OCI-LY1 (cell line): Measurements from ENCODE around the gene SORBS2.

ENCODE experiments used
- H2AFZ ChIP-seq: fragments of 200-600 bp; sonication (generic), shearing (Covaris generic); 2 replicates; pipeline ENCODE4 v1.6.0; 2014; ENCODE audit warnings: antibody characterized with exemption, mild to moderate bottlenecking, low read length
- H3F3A ChIP-seq: fragments of 200-600 bp; sonication (generic), shearing (Covaris generic); 2 replicates; pipeline ENCODE4 v1.6.0; 2014; ENCODE audit warnings: mild to moderate bottlenecking, antibody characterized with exemption, low read length, moderate library complexity; ENCODE audit not compliant: insufficient read depth
- H3K27ac ChIP-seq: fragments of 200-600 bp; sonication (generic); 2 replicates; pipeline ENCODE4 v1.5.1; 2014; ENCODE audit warnings: low read length, mixed run types, mild to moderate bottlenecking, low read depth; ENCODE audit not compliant: poor library complexity, severe bottlenecking
- H3K27me3 ChIP-seq: fragments of 200-600 bp; sonication (generic); 2 replicates; pipeline ENCODE4 v1.6.0; 2014; ENCODE audit warnings: antibody characterized with exemption, mild to moderate bottlenecking, low read length, moderate library complexity; ENCODE audit not compliant: insufficient read depth
- H3K36me3 ChIP-seq: fragments of 200-600 bp; sonication (generic); 2 replicates; pipeline ENCODE4 v1.6.1; 2014; ENCODE audit warnings: mild to moderate bottlenecking, antibody characterized with exemption, low read length, moderate library complexity, mixed read lengths; ENCODE audit not compliant: insufficient read depth
- H3K4me1 ChIP-seq: fragments of 200-600 bp; sonication (generic); 2 replicates; pipeline ENCODE4 v1.5.1; 2014; ENCODE audit warnings: mild to moderate bottlenecking, low read length, moderate library complexity; ENCODE audit not compliant: insufficient read depth, severe bottlenecking
- H3K4me2 ChIP-seq: fragments of 200-600 bp; sonication (generic), shearing (Covaris generic); 2 replicates; pipeline ENCODE4 v1.6.1; 2014; ENCODE audit warnings: low read length
- H3K4me3 ChIP-seq: fragments of 200-600 bp; sonication (generic); 2 replicates; pipeline ENCODE4 v1.5.1; 2014; ENCODE audit warnings: low read length, low read depth, mild to moderate bottlenecking, mixed read lengths; ENCODE audit not compliant: poor library complexity, severe bottlenecking
- H3K79me2 ChIP-seq: fragments of 200-600 bp; shearing (Covaris generic); 2 replicates; pipeline ENCODE4 v1.6.1; 2016; ENCODE audit warnings: mixed run types, low read length, mixed read lengths; ENCODE audit not compliant: insufficient read depth
- H3K9ac ChIP-seq: fragments of 200-600 bp; sonication (generic), shearing (Covaris generic); 2 replicates; pipeline ENCODE4 v1.6.1; 2014; ENCODE audit warnings: mild to moderate bottlenecking, low read length, mixed read lengths
- H3K9me2 ChIP-seq: fragments of 200-600 bp; sonication (generic), shearing (Covaris generic); 2 replicates; pipeline ENCODE4 v1.6.1; 2014; ENCODE audit warnings: low read depth, mild to moderate bottlenecking, low read length, mixed read lengths
- H3K9me3 ChIP-seq: fragments of 200-600 bp; shearing (Covaris generic); 2 replicates; pipeline ENCODE4 v1.6.1; 2014; ENCODE audit warnings: low read length, mixed read lengths
- H4K20me1 ChIP-seq: fragments of 200-600 bp; sonication (generic), shearing (Covaris generic); 2 replicates; pipeline ENCODE4 v1.6.0; 2016; ENCODE audit warnings: mild to moderate bottlenecking, low read length; ENCODE audit not compliant: insufficient read depth
- EZH2 ChIP-seq: fragments of 200-600 bp; sonication (generic), shearing (Covaris generic); IDR thresholded peaks from 2 replicates; pipeline ENCODE4 v1.8.0; 2017; ENCODE audit warnings: borderline replicate concordance, mixed run types, mild to moderate bottlenecking, antibody characterized with exemption, low read length, moderate library complexity, mixed read lengths
- TF ChIP-seq, protein P1 (sequence below): fragments of 200-600 bp; sonication (generic), shearing (Covaris generic); IDR thresholded peaks from 2 replicates; pipeline ENCODE4 v1.5.1; 2017; ENCODE audit warnings: mild to moderate bottlenecking, antibody characterized with exemption, low read length, moderate library complexity, mixed read lengths

Gene SORBS2

DNA sequence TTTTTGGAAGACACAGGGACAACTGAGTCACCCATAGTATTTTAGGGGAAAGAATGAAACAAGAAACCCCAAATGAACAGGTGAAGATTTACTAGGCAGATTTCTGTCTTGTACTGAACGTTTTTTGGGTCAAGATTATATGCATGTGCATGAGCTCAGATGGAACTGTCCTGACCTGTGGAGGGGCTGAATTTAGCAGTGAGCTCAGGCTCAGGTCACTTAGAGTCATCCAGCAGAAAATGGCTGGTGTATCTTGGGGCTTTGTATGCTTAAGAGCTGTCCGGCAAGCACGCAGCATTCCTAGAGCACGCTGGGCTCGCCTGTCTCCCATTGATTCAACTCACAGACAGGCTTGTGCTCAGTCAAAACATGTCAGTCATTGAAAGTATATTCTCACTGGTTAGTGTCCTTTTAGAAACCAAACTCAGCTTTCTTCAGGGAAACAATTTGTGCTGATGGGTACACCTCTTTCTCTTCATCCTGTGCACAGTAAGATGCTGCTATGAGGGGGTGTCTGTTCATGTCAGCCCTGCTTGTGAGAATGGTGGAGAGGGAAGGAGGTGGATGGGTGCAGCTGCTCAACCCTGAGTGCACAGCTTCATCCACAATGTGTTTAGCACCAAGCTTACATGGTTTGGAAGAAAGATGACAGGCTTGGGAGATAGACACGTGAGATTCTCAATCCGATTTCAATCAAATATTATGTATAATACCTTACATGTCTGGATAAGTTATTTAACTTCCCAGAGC lies 229.2 kb downstream of the SORBS2 start:
- Histone ChIP-seq H3K27me3 (no peaks in the 10 kb centered on the region), H3K9me3 (no peaks in the 10 kb centered on the region), H3K79me2 (no peaks in the 10 kb centered on the region), H3K36me3 (no peaks in the 10 kb centered on the region; the same call in 1 of the 2 replicates), H2AFZ (no peak overlapping the region), H3K4me1 (peaks cover 18% of the 10 kb centered on the region), H3F3A (no peaks in the 10 kb centered on the region), H3K4me3 (no peak overlapping the region), H3K9ac (no peak overlapping the region), H3K27ac (no peak overlapping the region), H3K4me2 (no peak overlapping the region), H4K20me1 (no peaks in the 10 kb centered on the region), H3K9me2 (no peaks in the 10 kb centered on the region)
- TF ChIP-seq, protein P1, sequence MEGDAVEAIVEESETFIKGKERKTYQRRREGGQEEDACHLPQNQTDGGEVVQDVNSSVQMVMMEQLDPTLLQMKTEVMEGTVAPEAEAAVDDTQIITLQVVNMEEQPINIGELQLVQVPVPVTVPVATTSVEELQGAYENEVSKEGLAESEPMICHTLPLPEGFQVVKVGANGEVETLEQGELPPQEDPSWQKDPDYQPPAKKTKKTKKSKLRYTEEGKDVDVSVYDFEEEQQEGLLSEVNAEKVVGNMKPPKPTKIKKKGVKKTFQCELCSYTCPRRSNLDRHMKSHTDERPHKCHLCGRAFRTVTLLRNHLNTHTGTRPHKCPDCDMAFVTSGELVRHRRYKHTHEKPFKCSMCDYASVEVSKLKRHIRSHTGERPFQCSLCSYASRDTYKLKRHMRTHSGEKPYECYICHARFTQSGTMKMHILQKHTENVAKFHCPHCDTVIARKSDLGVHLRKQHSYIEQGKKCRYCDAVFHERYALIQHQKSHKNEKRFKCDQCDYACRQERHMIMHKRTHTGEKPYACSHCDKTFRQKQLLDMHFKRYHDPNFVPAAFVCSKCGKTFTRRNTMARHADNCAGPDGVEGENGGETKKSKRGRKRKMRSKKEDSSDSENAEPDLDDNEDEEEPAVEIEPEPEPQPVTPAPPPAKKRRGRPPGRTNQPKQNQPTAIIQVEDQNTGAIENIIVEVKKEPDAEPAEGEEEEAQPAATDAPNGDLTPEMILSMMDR: no peak
- TF ChIP-seq EZH2: no peak

DNA sequence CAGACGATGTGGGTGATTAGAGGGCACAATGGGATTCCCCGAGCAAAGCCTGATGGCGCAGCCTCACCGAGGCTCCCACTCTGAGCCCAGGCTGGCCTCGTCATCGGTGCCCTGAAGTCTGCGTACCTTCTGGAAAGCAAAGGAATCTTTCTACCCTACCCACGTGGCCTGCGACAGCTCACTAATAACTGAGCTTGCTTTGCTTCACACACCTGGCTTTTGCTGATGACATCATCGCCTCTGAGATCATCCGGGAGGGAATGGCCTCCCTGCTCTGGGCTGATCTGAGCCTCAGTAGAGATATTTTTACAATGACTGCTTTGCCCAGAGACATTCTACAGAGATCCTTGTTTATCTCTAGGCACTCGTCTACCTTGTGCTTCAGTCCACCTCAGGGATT lies 231.3 kb downstream of the SORBS2 start:
- Histone ChIP-seq H3K36me3 (no peaks in the 10 kb centered on the region), H3K9ac (no peak overlapping the region), H3K4me3 (no peak overlapping the region), H3K4me1 (no peaks in the 10 kb centered on the region), H3K4me2 (no peak overlapping the region), H2AFZ (no peak overlapping the region), H3K27ac (no peak overlapping the region), H3K9me2 (no peaks in the 10 kb centered on the region), H3K79me2 (no peaks in the 10 kb centered on the region), H3K9me3 (no peaks in the 10 kb centered on the region), H3K27me3 (no peaks in the 10 kb centered on the region), H3F3A (no peaks in the 10 kb centered on the region), H4K20me1 (no peaks in the 10 kb centered on the region)
- no peak for TF ChIP-seq EZH2
- TF ChIP-seq, protein P1: no peak

DNA sequence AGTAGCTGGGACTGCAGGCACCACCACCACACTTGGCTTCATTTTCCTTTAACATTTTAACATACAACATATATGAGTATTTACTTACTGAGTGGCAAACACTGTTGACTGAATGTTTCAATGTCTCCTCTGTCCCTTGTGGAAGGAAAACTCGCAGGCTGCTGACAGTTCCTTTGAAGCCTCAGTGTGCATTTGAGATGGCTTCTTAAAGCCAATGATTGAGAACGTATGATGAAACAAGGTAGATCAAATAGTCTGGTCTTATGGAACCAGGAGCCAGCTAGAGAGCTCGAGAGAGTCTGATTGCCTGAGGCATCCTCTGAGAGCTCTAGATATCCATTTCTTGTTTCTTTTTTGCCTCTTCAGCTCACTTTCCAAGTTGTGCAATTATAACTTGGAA lies 233.7 kb downstream of the SORBS2 start:
- H3K4me2 ChIP-seq: no peak overlapping the region

More for the DNA sequence above, 233.7 kb downstream of the SORBS2 start:
- Histone ChIP-seq H4K20me1 (no peaks in the 10 kb centered on the region), H3K9me3 (no peaks in the 10 kb centered on the region), H3K4me1 (no peaks in the 10 kb centered on the region), H3F3A (no peaks in the 10 kb centered on the region), H3K9ac (no peak overlapping the region), H3K4me3 (no peak overlapping the region), H3K36me3 (no peaks in the 10 kb centered on the region), H3K27ac (no peak overlapping the region), H3K79me2 (no peaks in the 10 kb centered on the region), H3K27me3 (no peaks in the 10 kb centered on the region), H2AFZ (no peak overlapping the region), H3K9me2 (no peaks in the 10 kb centered on the region)
- TF ChIP-seq, protein P1: no peak
- TF ChIP-seq EZH2: no peak
